Progenitor cell of endocrine pancreas (in vitro differentiated cells): Measurements from ENCODE around the gene TNFRSF11A. TPM values are rescaled to one million over a fixed set of nuclear protein-coding genes. Genes with fewer than 3 reads are reported as not detected.

Experiments used
- DNase-seq: peaks from one replicate; pipeline ENCODE4 v3.0.0; 2021; ENCODE audit warnings: low spot score; ENCODE audit not compliant: unreplicated experiment
- H3K27ac Mint-ChIP-seq: 2 replicates; pipeline ENCODE4 v1.8.0; 2021; ENCODE audit warnings: mild to moderate bottlenecking, moderate library complexity, mixed read lengths
- H3K27me3 Mint-ChIP-seq: 2 replicates; pipeline ENCODE4 v1.8.0; 2021; ENCODE audit warnings: mixed read lengths
- H3K36me3 Mint-ChIP-seq: 2 replicates; pipeline ENCODE4 v1.8.0; 2022; ENCODE audit warnings: mixed read lengths; ENCODE audit not compliant: insufficient read depth
- H3K4me1 Mint-ChIP-seq: 2 replicates; pipeline ENCODE4 v1.8.0; 2021; ENCODE audit warnings: low read depth, mixed read lengths
- H3K4me3 Mint-ChIP-seq: 2 replicates; pipeline ENCODE4 v1.8.0; 2021; ENCODE audit warnings: low read depth, mild to moderate bottlenecking, moderate library complexity, mixed read lengths
- H3K9me3 Mint-ChIP-seq: 2 replicates; pipeline ENCODE4 v1.8.0; 2021; ENCODE audit warnings: low read depth, mixed read lengths
- total RNA-seq: library from RNA; stranded (reverse); gene quantifications from 2 replicates; pipeline ENCODE4 v1.2.1, GENCODE V29; 2021
- TF ChIP-seq, protein P1 (sequence below): fragments of 200-600 bp; sonication (generic); IDR thresholded peaks from one replicate; pipeline ENCODE4 v1.5.0; 2021; ENCODE audit warnings: antibody characterized with exemption, mild to moderate bottlenecking; ENCODE audit not compliant: unreplicated experiment

The TNFRSF11A gene
- total RNA-seq, 1 donor from 2014 or later = 0.43 TPM

GRCh38 chr18:62325806-62326645 lies 916 bp downstream of the TNFRSF11A start:
- peaks cover 79% of the 10 kb centered on the region for H3K27me3 Mint-ChIP-seq
- peak overlapping the region; percentile 63 for H3K4me3 Mint-ChIP-seq
- H3K9me3 Mint-ChIP-seq = no peaks in the 10 kb centered on the region

GRCh38 chr18:62326646-62327348 lies 1.7 kb downstream of the TNFRSF11A start:
- TF ChIP-seq, protein P1, sequence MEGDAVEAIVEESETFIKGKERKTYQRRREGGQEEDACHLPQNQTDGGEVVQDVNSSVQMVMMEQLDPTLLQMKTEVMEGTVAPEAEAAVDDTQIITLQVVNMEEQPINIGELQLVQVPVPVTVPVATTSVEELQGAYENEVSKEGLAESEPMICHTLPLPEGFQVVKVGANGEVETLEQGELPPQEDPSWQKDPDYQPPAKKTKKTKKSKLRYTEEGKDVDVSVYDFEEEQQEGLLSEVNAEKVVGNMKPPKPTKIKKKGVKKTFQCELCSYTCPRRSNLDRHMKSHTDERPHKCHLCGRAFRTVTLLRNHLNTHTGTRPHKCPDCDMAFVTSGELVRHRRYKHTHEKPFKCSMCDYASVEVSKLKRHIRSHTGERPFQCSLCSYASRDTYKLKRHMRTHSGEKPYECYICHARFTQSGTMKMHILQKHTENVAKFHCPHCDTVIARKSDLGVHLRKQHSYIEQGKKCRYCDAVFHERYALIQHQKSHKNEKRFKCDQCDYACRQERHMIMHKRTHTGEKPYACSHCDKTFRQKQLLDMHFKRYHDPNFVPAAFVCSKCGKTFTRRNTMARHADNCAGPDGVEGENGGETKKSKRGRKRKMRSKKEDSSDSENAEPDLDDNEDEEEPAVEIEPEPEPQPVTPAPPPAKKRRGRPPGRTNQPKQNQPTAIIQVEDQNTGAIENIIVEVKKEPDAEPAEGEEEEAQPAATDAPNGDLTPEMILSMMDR = no peak
- peak overlapping the region; percentile 54 for H3K27ac Mint-ChIP-seq
- peak overlapping the region; percentile 63 for H3K4me3 Mint-ChIP-seq
- DNase-seq = no peak
- H3K27me3 Mint-ChIP-seq = peaks cover 80% of the 10 kb centered on the region
- peaks cover 20% of the 10 kb centered on the region for H3K4me1 Mint-ChIP-seq
- no peaks in the 10 kb centered on the region for H3K36me3 Mint-ChIP-seq
- no peaks in the 10 kb centered on the region for H3K9me3 Mint-ChIP-seq

More at GRCh38 chr18:62325806-62326645, 916 bp downstream of the TNFRSF11A start:
- peak; percentile 26 for DNase-seq
- peaks cover 20% of the 10 kb centered on the region for H3K4me1 Mint-ChIP-seq
- peak overlapping the region; percentile 84 for H3K27ac Mint-ChIP-seq
- no peaks in the 10 kb centered on the region for H3K36me3 Mint-ChIP-seq
- TF ChIP-seq, protein P1 = no peak

- peaks cover 69% of the 10 kb centered on the region for H3K27me3 Mint-ChIP-seq
- H3K9me3 Mint-ChIP-seq = no peaks in the 10 kb centered on the region
- H3K27ac Mint-ChIP-seq = no peak overlapping the region
- peaks cover 20% of the 10 kb centered on the region for H3K4me1 Mint-ChIP-seq
- no peak for DNase-seq
- TF ChIP-seq, protein P1 = no peak
- no peaks in the 10 kb centered on the region for H3K36me3 Mint-ChIP-seq
- H3K4me3 Mint-ChIP-seq = no peak overlapping the region
These were observed 2.9 kb downstream of the TNFRSF11A start for GRCh38 chr18:62327977-62328376.

DNA sequence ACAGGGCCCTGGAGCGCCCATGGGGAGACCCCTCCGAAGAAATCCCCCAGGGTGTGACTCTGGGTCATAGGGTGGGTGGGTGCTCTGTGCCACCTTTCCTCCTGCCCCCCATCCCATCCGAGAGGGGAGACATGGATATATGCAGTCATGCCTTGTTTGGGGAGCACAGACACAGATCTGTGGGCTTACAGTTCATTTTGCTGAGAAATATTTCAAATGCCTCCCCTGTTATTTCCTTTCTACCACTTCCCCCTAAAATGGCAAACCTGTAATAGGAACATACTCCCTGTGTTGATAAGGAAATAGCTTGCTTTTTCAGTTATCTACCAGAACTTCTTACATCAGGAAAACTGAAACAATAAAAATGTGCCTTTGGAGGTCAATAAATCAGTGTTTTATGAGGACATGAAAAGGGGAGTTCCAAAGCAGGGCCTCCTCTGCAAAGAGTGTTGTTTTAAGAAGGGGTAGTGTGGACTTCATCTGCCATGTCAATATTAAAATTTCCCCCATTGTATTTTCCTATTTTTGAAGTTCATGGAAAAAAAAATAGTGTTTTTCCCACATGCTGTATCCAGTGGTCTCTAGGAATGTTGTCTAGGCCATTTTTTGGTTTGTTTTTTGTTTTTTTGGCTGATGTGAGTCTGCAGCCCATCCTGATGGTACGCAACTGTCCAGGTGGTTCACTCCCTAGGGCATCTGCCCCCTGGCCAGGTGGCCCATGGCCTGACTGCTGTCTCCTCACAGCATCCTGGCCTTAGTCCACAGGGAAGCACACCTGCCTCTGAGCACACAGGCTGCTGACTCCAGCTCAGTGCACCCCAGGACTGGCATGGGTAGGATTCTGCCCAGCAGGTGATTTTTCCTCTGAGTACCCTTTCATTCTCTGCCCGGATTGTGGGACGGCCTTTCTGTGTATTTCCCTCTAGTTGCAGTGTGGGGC lies 3.7 kb downstream of the TNFRSF11A start:
- Mint-ChIP-seq H3K9me3 (no peaks in the 10 kb centered on the region), H3K27ac (no peak overlapping the region), H3K36me3 (no peaks in the 10 kb centered on the region), H3K4me3 (no peak overlapping the region), H3K27me3 (peaks cover 61% of the 10 kb centered on the region), H3K4me1 (peaks cover 20% of the 10 kb centered on the region)
- DNase-seq = no peak
- TF ChIP-seq, protein P1 = no peak
